Transverse colon (tissue), 4 donors: ENCODE results near the gene MPND. TPM values are rescaled to one million over a fixed set of nuclear protein-coding genes. Genes with fewer than 3 reads are reported as not detected.
A peak's percentile ranks its signal among the peaks of the same experiment; 100 is the strongest.

Experiments
- DNase-seq: peaks from one replicate; pipeline ENCODE4 v3.0.0-alpha.2; 2019
- H3K27ac ChIP-seq, 4 donors: fragments of 200-600 bp; sonication (generic); 2 replicates each; pipeline ENCODE4 v1.5.1; 2016 to 2018; ENCODE audit warnings: inconsistent platforms in 4 of 4
- H3K27me3 ChIP-seq: fragments of 200-600 bp; sonication (generic); 2 replicates; pipeline ENCODE4 v1.5.1; 2017; ENCODE audit warnings: inconsistent platforms
- H3K36me3 ChIP-seq, 4 donors: fragments of 200-600 bp; sonication (generic); 2 replicates each; pipeline ENCODE4 v1.5.1; 2017 to 2019; ENCODE audit warnings: inconsistent platforms in 4 of 4
- H3K4me1 ChIP-seq, 4 donors: fragments of 200-600 bp; sonication (generic); 2 replicates each; pipeline ENCODE4 v1.5.1; 2017 to 2020; ENCODE audit warnings: inconsistent platforms in 4 of 4
- H3K4me3 ChIP-seq, 4 donors: fragments of 200-600 bp; sonication (generic); 1 replicate in 1 of 4; 2 replicates in 3 of 4; pipeline versions ENCODE4 v1.5.1 to v1.6.1; 2017 to 2019; ENCODE audit warnings: inconsistent platforms in 4 of 4
- H3K9me3 ChIP-seq, 2 donors: fragments of 200-600 bp; sonication (generic); 2 replicates each; pipeline ENCODE4 v1.5.1; 2017 to 2019; ENCODE audit warnings: inconsistent platforms in 2 of 2
- EP300 ChIP-seq: sonication (generic); formaldehyde crosslinking; IDR thresholded peaks from one replicate; pipeline ENCODE4 v1.6.1; 2017; ENCODE audit warnings: antibody characterized with exemption, low read depth
- POLR2A ChIP-seq: fragments of 450-650 bp; IDR thresholded peaks from one replicate; pipeline ENCODE4 v1.6.1; 2016; ENCODE audit warnings: antibody characterized with exemption, mild to moderate bottlenecking, moderate library complexity
- POLR2AphosphoS5 ChIP-seq, 3 donors: sonication (generic); formaldehyde crosslinking; IDR thresholded peaks; one replicate each; pipeline ENCODE4 v1.6.1; 2016; ENCODE audit warnings: antibody characterized with exemption in 3 of 3
- WGBS, 2 donors: methylation state at CpG; one replicate each; pipeline ENCODE4 v1.1.5; 2018; ENCODE audit warnings: low coverage in 1 of 2; 5-methylcytosine and 5-hydroxymethylcytosine counted together
- in situ Hi-C, 4 donors: fragments of 200-750 bp; cut with MboI; loops; one replicate each; pipeline versions ENCODE4 v1.15.0 to v1.15.1; 2017; ENCODE audit warnings: low sequenced_read_pairs in 3 of 4, low pct_ligation_motif_present in 1 of 4, low pct_unique_long_range_greater_than_20kb in 1 of 4
- intact Hi-C: fragments of 100-400 bp; cut with DNase I; formaldehyde crosslinking; loops from one replicate; pipeline ENCODE4 v1.15.1; 2023; ENCODE audit warnings: low total_unique reads
- total RNA-seq, 4 donors: library from RNA; depleted of rRNA; stranded (reverse); fragments of >200 nt; gene quantifications; one replicate each; pipeline ENCODE4 v1.1.0, GENCODE V29; 2016
- TF ChIP-seq, protein P1 (sequence below), 5 experiments: fragments of 200-600 bp in 3 of 5; fragments of 450-650 bp in 2 of 5; sonication (generic) in 3 of 5; IDR thresholded peaks; 1 replicate in 2 of 5; 2 replicates in 3 of 5; pipeline ENCODE4 v1.5.1; 2016 to 2017; ENCODE audit warnings: antibody characterized with exemption in 5 of 5, inconsistent platforms in 3 of 5, mild to moderate bottlenecking in 2 of 5, moderate library complexity in 1 of 5

MPND gene
- total RNA-seq, 4 donors from 2014 or later: 16.5 to 96.5 (median 33.7) TPM

DNA sequence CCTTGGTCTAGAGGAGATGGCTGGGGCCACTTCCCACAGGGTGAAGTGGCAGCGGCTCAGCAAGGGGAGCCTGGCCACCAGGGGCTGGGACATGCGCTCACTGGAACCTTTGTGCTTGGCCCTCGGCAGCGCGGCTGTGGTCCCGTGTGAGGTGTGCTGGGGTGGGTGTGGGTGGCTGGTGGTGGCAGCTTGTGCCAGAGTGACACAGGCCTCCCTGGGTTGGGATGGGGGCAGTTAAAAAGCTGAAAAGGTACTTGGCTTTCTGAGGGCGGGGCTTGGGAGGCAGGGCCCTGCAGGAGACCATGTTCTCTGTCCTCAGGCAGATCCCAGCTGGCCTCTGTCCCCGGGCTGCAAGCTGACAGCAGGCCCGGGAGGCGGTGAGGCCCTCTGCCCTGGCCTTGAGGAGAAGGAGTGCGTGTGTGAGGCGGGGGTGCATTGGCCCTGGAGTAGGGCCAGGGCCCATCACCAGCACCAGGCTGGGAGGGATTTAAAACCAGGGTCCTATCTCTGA, 17.3 kb downstream of the MPND start:
- no peak overlapping the region for H3K4me3 ChIP-seq
- peaks cover 0 to 6% (median 0%) of the 10 kb centered on the region in 4 donors for H3K4me1 ChIP-seq
- no peaks in the 10 kb centered on the region for H3K27me3 ChIP-seq
- WGBS, 2 donors: 70% methylated on average over 10 of the region's 12 CpGs; no CpG with 5 or more reads in 1 of the 2 donors
- peak overlapping the region in 1 of 4 donors; percentile 15 for H3K27ac ChIP-seq
- in situ Hi-C loops: loop anchor here in 1 of 4 donors (25.0 kb wide), 1 partner anchor 98 kb away; no protein-coding TSS in a partner anchor
- TF ChIP-seq, protein P1, sequence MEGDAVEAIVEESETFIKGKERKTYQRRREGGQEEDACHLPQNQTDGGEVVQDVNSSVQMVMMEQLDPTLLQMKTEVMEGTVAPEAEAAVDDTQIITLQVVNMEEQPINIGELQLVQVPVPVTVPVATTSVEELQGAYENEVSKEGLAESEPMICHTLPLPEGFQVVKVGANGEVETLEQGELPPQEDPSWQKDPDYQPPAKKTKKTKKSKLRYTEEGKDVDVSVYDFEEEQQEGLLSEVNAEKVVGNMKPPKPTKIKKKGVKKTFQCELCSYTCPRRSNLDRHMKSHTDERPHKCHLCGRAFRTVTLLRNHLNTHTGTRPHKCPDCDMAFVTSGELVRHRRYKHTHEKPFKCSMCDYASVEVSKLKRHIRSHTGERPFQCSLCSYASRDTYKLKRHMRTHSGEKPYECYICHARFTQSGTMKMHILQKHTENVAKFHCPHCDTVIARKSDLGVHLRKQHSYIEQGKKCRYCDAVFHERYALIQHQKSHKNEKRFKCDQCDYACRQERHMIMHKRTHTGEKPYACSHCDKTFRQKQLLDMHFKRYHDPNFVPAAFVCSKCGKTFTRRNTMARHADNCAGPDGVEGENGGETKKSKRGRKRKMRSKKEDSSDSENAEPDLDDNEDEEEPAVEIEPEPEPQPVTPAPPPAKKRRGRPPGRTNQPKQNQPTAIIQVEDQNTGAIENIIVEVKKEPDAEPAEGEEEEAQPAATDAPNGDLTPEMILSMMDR (IDR thresholded peaks at IDR 0.05): no peak
- TF ChIP-seq EP300 (no peak), POLR2AphosphoS5 (IDR thresholded peaks at IDR 0.05) (no peak), POLR2A (no peak)
- intact Hi-C loops: no loop called here
- H3K9me3 ChIP-seq: no peaks in the 10 kb centered on the region
- H3K36me3 ChIP-seq: peaks cover 0 to 3% (median 0%) of the 10 kb centered on the region in 4 donors
- DNase-seq: no peak

DNA sequence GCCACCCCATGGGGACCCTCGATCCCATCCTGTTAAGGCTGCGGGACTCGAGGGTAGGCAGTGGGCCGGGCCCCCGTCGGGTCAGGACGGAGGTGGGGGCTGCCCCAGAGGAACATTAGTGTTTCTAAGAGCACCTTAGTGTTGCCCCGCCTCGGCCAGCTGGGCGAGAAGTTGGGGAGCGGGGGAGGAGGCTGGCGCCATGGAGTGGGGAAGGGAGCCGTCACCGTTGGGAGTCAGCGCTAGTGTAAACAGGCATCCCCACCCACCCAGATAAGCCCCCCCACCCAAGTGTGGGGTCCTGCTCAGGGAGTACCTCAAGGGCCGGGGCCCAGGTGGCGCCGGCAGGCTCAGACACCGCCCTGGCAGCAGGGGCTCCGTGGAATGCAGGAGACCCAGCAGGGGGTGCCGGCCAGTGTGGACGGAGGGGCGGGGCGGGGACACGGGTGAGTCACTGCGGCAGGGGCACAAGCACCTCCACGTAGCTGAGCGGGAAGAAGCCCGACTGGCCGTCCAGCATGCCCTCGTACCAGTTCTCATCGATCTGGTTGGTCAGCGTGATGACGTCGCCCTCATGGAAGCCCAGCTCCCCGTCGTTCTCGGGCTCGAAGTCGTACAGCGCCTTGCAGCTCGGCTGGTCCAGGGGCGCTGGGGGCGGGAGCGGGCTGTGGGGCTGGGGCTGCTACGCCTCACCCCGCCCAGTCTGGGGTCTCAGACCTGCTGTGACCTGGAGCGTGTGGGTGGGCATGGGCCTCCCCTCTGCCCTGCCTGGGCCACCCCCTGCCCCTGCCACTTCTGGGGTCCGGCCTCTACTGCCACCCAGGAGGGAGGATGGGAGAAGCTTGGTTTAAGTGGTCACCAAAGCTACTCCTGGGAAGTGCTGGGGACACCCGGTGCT, 18.0 kb downstream of the MPND start:
- peaks cover 0 to 3% (median 0%) of the 10 kb centered on the region in 4 donors for H3K36me3 ChIP-seq
- no peak overlapping the region for H3K4me3 ChIP-seq
- H3K4me1 ChIP-seq: peaks cover 0 to 6% (median 0%) of the 10 kb centered on the region in 4 donors
- no peak for DNase-seq
- no peaks in the 10 kb centered on the region for H3K27me3 ChIP-seq
- intact Hi-C loops: no loop called here
- in situ Hi-C loops: loop anchor here in 1 of 4 donors (25.0 kb wide), 1 partner anchor 99 kb away; no protein-coding TSS in a partner anchor
- peak overlapping the region in 1 of 4 donors; percentile 15 for H3K27ac ChIP-seq
- 81 to 84% methylated on average over 14 to 39 of the region's 50 CpGs for WGBS, 2 donors
- no peak for TF ChIP-seq POLR2AphosphoS5 (IDR thresholded peaks at IDR 0.05)
- TF ChIP-seq EP300: no peak
- TF ChIP-seq POLR2A: no peak
- H3K9me3 ChIP-seq: no peaks in the 10 kb centered on the region

DNA sequence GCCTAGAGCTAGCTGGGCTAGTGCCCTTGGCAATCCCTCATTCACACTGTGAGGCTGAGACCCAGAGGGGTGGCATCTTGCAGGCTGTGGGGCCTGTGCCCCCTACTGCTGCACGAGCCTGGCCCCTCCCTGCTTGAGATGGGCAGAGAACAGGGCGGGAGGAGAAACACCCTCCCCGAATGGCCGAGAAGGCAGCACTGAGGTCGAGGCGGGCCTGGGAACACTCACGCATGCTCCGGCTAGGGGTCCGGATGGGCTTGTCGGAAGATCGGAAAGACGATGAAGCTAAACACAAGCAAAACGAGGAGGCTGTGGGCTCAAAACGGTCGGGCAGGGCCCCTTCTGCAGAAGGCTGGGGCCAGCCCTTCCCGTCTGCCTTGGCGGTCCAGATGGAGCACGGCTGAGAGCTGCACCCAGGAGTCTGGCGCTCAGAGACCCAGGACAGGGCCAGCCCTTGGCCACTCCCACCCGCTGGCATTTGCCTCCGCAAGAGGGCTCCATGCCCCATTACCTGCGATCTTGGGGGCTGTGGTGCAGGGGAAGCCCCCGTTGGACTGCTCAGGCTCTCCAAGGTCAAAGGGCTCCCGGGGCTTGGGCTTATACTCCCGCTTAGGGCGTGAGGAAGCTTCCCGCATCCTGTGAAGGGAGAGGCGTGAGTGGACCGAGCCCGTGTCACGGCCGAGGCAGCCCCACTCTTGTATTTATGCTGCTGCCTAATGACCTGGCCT, 18.9 kb downstream of the MPND start:
- DNase-seq: no peak
- intact Hi-C loops (no loop called here), in situ Hi-C loops (loop anchor here in 1 of 4 donors (25.0 kb wide), 1 partner anchor 100 kb away; no protein-coding TSS in a partner anchor)
- Histone ChIP-seq H3K36me3 (peaks cover 0 to 3% (median 0%) of the 10 kb centered on the region in 4 donors), H3K27me3 (no peaks in the 10 kb centered on the region), H3K4me1 (peaks cover 0 to 6% (median 0%) of the 10 kb centered on the region in 4 donors), H3K4me3 (no peak overlapping the region), H3K27ac (no peak overlapping the region), H3K9me3 (no peaks in the 10 kb centered on the region)
- 78 to 90% methylated on average over 12 to 26 of the region's 32 CpGs for WGBS, 2 donors
- TF ChIP-seq, protein P1 (IDR thresholded peaks at IDR 0.05): no peak
- no peak for TF ChIP-seq POLR2AphosphoS5 (IDR thresholded peaks at IDR 0.05)
- TF ChIP-seq EP300: no peak
- TF ChIP-seq POLR2A: no peak

DNA sequence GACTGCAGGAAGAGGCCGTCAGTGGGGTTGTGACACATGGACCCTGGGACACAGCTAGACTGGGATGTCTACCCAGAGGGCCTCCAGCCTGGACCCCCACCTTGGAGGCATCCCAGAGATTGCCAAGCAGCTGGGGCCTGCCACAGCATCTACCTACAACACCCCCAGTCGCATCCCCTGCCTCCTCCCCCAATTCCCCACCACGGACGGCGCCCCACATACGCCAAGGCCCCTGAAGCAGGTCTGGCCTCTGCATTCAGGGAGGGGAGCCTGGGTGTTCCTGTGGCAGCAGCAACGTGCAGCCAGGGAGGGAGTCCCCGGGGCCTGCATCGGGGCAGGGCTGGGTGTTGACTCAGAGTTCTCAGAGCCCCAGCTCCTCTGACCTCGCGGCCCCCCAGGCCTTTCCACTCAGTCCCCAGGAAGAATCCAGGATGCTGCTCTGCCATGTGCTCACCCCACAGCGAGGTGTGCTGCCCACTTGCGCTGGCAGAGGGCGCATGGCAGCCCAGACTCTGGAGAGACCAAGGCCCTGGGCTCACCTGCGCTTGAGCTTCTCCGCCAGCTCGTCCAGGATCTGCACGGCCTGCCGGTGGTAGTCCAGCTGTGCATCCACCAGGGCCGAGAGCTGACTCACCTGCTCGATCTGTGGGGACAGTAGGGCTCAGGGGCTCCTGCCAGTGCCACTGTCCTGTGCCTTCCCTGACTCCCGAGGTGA, 19.6 kb downstream of the MPND start:
- H3K4me3 ChIP-seq: no peak overlapping the region
- in situ Hi-C loops: loop anchor here in 1 of 4 donors (25.0 kb wide), 1 partner anchor 101 kb away; no protein-coding TSS in a partner anchor
- H3K9me3 ChIP-seq: no peaks in the 10 kb centered on the region
- TF ChIP-seq, protein P1 (IDR thresholded peaks at IDR 0.05): no peak
- no peak for TF ChIP-seq POLR2A
- TF ChIP-seq EP300: no peak
- TF ChIP-seq POLR2AphosphoS5 (IDR thresholded peaks at IDR 0.05): no peak
- DNase-seq: no peak
- no peaks in the 10 kb centered on the region for H3K27me3 ChIP-seq
- H3K36me3 ChIP-seq: peaks cover 0 to 3% (median 0%) of the 10 kb centered on the region in 4 donors
- no peak overlapping the region for H3K27ac ChIP-seq
- peaks cover under 1 to 9% (median 2%) of the 10 kb centered on the region in 4 donors for H3K4me1 ChIP-seq
- 82% methylated on average over 16 of the region's 22 CpGs; no CpG with 5 or more reads in 1 of the 2 donors for WGBS, 2 donors
- intact Hi-C loops: no loop called here
